HEK293 (cell line): ENCODE measurements around the gene TBC1D22A.

Source experiments
- CTCF ChIA-PET: fragments of 350-600 bp; formaldehyde crosslinking; extraction: SDS; loops from one replicate; lab custom pipeline; 2021; ENCODE audit warnings: antibody characterized with exemption; lab: Yijun Ruan, JAX
- POLR2A ChIA-PET: fragments of 300-600 bp; formaldehyde crosslinking; extraction: SDS; loops from one replicate; lab custom pipeline; 2020; ENCODE audit warnings: antibody characterized with exemption, inconsistent platforms; lab: Yijun Ruan, JAX
- H3K27ac ChIP-seq: fragments of 200-500 bp; sonication (Bioruptor generic); 2 replicates; pipeline ENCODE4 v1.5.1; 2014; ENCODE audit warnings: low read depth, low read length, control low read depth, inconsistent platforms; ENCODE audit errors: extremely low read depth
- H3K36me3 ChIP-seq, 2 experiments: fragments of 200-500 bp in 1 of 2; sonication (Bioruptor generic) in 1 of 2; 1 replicate in 1 of 2; 2 replicates in 1 of 2; pipeline ENCODE4 v1.5.1; 2014 to 2017; ENCODE audit warnings: inconsistent platforms in 2 of 2, low read length in 2 of 2; ENCODE audit not compliant: control insufficient read depth in 2 of 2, insufficient read depth in 1 of 2
- H3K4me1 ChIP-seq: fragments of 200-500 bp; sonication (Bioruptor generic); 2 replicates; pipeline ENCODE4 v1.5.1; 2014; ENCODE audit warnings: mild to moderate bottlenecking, low read length, inconsistent platforms; ENCODE audit not compliant: control insufficient read depth, insufficient read depth
- H3K4me3 ChIP-seq: 2 replicates; pipeline ENCODE4 v1.5.1; 2011; ENCODE audit warnings: low read depth, mild to moderate bottlenecking, control low read depth, low read length, moderate library complexity
- H3K9me3 ChIP-seq: fragments of 200-500 bp; sonication (Bioruptor generic); 2 replicates; pipeline ENCODE4 v1.5.1; 2014; ENCODE audit warnings: low read depth, low read length, inconsistent platforms; ENCODE audit not compliant: control insufficient read depth, insufficient read depth
- HOXD13 ChIP-seq: sonication (generic); formaldehyde crosslinking; IDR thresholded peaks from 2 replicates; pipeline ENCODE4 v1.8.0; 2022; ENCODE audit warnings: missing genetic modification reagents, borderline replicate concordance
- MYNN ChIP-seq: fragments of 450-650 bp; formaldehyde crosslinking; IDR thresholded peaks from 2 replicates; pipeline ENCODE4 v1.5.1; 2016; ENCODE audit warnings: missing biosample characterization, missing genetic modification characterization, borderline replicate concordance
- SP2 ChIP-seq: fragments of 450-650 bp; formaldehyde crosslinking; IDR thresholded peaks from 2 replicates; pipeline ENCODE4 v1.5.1; 2016; ENCODE audit warnings: missing biosample characterization, missing genetic modification characterization
- ZBTB8A ChIP-seq: fragments of 450-650 bp; formaldehyde crosslinking; IDR thresholded peaks from 2 replicates; pipeline ENCODE4 v1.5.1; 2016; ENCODE audit warnings: missing biosample characterization, missing genetic modification characterization
- ZIC2 ChIP-seq: fragments of 450-650 bp; formaldehyde crosslinking; IDR thresholded peaks from 2 replicates; pipeline ENCODE4 v1.5.1; 2016; ENCODE audit warnings: missing biosample characterization, missing genetic modification characterization
- ZNF221 ChIP-seq: fragments of 450-650 bp; formaldehyde crosslinking; IDR thresholded peaks from 2 replicates; pipeline ENCODE4 v1.5.1; 2017; ENCODE audit warnings: missing biosample characterization, missing genetic modification characterization, borderline replicate concordance
- ZNF521 ChIP-seq: fragments of 450-650 bp; formaldehyde crosslinking; IDR thresholded peaks from 2 replicates; pipeline ENCODE4 v1.5.1; 2017; ENCODE audit warnings: missing biosample characterization, mild to moderate bottlenecking, missing genetic modification characterization
- ZNF626 ChIP-seq: fragments of 450-650 bp; sonication (Bioruptor Pico); formaldehyde crosslinking; IDR thresholded peaks from 2 replicates; pipeline ENCODE4 v1.5.1; 2018; ENCODE audit warnings: missing biosample characterization, missing genetic modification characterization, inconsistent platforms
- ZNF664 ChIP-seq: fragments of 450-650 bp; formaldehyde crosslinking; IDR thresholded peaks from 2 replicates; pipeline ENCODE4 v1.5.1; 2016; ENCODE audit warnings: missing biosample characterization, missing genetic modification characterization
- TF ChIP-seq, protein P1 (sequence below): fragments of 450-650 bp; formaldehyde crosslinking; IDR thresholded peaks from 2 replicates; pipeline ENCODE4 v1.5.1; 2016; ENCODE audit warnings: missing biosample characterization, missing genetic modification characterization
- TF ChIP-seq, protein P2 (sequence below): fragments of 450-650 bp; formaldehyde crosslinking; IDR thresholded peaks from 2 replicates; pipeline ENCODE4 v1.5.1; 2016; ENCODE audit warnings: missing biosample characterization, missing genetic modification characterization
- TF ChIP-seq, protein P3 (sequence below): IDR thresholded peaks from 2 replicates; pipeline ENCODE4 v1.6.1; 2011; ENCODE audit warnings: mild to moderate bottlenecking, low read depth, low read length, borderline replicate concordance
- TF ChIP-seq, protein P4 (sequence below): fragments of 450-650 bp; formaldehyde crosslinking; IDR thresholded peaks from 2 replicates; pipeline ENCODE4 v1.5.1; 2016; ENCODE audit warnings: missing biosample characterization, missing genetic modification characterization
- TF ChIP-seq, protein P5 (sequence below): fragments of 450-650 bp; formaldehyde crosslinking; IDR thresholded peaks from 2 replicates; pipeline ENCODE4 v1.5.1; 2016; ENCODE audit warnings: missing biosample characterization, missing genetic modification characterization

TBC1D22A gene

DNA sequence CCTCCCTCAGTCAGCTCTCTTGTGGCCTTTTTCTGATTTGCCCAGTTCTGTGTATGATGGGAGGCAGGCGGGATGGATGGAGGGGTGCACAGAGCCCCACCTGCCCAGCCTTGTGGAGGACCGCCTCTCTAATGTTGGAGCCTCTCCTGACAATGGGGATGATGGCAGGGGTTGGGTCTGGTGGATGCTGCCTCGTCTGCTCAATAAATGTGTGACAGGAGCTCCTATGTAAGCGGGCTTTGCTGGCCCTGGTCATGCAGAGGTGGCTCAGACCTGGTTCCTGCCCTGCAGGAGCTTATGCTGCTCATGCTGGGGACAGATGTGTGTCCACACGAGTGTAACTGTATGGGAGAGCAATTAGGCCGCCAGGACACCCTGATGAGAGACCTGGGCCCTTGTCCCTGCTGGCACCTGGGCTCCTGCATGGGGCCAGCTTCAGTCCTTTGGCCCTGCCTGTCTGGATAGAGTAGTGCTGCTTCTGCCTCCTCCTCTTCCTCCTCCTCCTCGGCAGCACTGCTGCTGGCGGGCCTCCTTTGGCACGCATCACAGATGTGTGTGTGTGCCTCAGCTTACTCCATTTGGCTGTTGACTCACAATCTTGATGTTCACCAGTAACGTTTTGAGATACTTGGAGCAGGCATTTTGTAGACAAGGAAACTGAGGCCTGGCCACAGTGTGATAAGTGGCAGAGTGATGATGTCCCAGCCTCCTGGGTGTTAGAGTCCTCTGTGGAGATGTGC, 131.0 kb downstream of the TBC1D22A start (continued):
- TF ChIP-seq, protein P1, sequence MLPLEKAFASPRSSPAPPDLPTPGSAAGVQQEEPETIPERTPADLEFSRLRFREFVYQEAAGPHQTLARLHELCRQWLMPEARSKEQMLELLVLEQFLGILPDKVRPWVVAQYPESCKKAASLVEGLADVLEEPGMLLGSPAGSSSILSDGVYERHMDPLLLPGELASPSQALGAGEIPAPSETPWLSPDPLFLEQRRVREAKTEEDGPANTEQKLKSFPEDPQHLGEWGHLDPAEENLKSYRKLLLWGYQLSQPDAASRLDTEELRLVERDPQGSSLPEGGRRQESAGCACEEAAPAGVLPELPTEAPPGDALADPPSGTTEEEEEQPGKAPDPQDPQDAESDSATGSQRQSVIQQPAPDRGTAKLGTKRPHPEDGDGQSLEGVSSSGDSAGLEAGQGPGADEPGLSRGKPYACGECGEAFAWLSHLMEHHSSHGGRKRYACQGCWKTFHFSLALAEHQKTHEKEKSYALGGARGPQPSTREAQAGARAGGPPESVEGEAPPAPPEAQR (tag by site-specific recombination): no peak
- TF ChIP-seq, all 188 proteins: peak for 0

DNA sequence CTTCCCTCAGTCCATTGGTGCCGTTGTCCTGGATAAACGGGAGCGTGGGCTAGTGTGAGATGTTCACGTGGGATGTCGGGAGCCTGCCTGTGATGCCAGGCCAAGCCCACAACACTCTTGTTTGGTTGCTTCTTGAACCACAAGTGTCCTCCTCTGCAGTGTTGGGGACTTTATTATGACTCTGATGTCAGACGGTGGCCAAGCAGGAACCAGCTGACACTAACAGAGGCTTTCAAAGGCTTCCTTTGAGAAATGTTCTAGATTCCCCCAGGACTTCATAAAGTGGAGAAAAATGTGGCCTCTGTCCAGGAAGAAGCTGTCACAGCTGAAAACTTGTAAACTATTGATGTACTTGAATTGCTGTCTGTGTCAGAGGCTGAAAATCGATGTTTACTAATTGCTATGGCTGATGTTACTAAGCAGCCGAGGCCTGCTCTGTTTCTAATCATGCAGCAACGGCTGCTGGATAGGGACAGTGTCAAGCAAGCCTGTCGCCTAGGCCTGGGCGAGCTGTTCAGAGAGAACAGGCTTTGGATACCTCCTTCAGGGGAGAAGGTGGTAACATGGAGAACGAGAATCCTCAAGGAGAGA, 131.7 kb downstream of the TBC1D22A start:
- TF ChIP-seq ZNF521 (tag by site-specific recombination): no peak
- TF ChIP-seq, protein P2, sequence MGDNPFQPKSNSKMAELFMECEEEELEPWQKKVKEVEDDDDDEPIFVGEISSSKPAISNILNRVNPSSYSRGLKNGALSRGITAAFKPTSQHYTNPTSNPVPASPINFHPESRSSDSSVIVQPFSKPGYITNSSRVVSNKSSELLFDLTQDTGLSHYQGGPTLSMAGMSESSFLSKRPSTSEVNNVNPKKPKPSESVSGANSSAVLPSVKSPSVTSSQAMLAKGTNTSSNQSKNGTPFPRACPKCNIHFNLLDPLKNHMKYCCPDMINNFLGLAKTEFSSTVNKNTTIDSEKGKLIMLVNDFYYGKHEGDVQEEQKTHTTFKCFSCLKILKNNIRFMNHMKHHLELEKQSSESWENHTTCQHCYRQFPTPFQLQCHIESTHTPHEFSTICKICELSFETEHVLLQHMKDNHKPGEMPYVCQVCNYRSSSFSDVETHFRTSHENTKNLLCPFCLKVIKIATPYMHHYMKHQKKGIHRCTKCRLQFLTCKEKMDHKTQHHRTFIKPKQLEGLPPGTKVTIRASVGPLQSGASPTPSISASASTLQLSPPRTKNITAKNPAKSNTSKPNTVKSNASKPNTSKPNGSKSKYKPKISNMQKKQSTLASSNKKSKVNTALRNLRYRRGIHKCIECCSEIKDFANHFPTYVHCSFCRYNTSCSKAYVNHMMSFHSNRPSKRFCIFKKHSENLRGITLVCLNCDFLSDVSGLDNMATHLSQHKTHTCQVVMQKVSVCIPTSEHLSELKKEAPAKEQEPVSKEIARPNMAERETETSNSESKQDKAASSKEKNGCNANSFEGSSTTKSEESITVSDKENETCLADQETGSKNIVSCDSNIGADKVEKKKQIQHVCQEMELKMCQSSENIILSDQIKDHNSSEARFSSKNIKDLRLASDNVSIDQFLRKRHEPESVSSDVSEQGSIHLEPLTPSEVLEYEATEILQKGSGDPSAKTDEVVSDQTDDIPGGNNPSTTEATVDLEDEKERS (tag by site-specific recombination): no peak
- TF ChIP-seq, protein P3, sequence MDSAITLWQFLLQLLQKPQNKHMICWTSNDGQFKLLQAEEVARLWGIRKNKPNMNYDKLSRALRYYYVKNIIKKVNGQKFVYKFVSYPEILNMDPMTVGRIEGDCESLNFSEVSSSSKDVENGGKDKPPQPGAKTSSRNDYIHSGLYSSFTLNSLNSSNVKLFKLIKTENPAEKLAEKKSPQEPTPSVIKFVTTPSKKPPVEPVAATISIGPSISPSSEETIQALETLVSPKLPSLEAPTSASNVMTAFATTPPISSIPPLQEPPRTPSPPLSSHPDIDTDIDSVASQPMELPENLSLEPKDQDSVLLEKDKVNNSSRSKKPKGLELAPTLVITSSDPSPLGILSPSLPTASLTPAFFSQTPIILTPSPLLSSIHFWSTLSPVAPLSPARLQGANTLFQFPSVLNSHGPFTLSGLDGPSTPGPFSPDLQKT: no peak
- TF ChIP-seq, protein P4, sequence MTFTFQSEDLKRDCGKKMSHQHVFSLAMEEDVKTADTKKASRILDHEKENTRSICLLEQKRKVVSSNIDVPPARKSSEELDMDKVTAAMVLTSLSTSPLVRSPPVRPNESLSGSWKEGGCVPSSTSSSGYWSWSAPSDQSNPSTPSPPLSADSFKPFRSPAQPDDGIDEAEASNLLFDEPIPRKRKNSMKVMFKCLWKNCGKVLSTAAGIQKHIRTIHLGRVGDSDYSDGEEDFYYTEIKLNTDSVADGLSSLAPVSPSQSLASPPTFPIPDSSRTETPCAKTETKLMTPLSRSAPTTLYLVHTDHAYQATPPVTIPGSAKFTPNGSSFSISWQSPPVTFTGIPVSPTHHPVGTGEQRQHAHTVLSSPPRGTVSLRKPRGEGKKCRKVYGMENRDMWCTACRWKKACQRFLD: no peak
- no peak for TF ChIP-seq ZNF221
- TF ChIP-seq SP2 (tag by site-specific recombination): no peak
- H3K27ac ChIP-seq: no peak overlapping the region
- CTCF ChIA-PET: no interaction called here
- POLR2A ChIA-PET: no interaction called here
- H3K4me3 ChIP-seq: no peak overlapping the region
- no peaks in the 10 kb centered on the region for H3K9me3 ChIP-seq
- peaks cover 0 to 42% of the 10 kb centered on the region in 2 experiments; a peak in 2 of 3 replicates for H3K36me3 ChIP-seq
- no peaks in the 10 kb centered on the region for H3K4me1 ChIP-seq

DNA sequence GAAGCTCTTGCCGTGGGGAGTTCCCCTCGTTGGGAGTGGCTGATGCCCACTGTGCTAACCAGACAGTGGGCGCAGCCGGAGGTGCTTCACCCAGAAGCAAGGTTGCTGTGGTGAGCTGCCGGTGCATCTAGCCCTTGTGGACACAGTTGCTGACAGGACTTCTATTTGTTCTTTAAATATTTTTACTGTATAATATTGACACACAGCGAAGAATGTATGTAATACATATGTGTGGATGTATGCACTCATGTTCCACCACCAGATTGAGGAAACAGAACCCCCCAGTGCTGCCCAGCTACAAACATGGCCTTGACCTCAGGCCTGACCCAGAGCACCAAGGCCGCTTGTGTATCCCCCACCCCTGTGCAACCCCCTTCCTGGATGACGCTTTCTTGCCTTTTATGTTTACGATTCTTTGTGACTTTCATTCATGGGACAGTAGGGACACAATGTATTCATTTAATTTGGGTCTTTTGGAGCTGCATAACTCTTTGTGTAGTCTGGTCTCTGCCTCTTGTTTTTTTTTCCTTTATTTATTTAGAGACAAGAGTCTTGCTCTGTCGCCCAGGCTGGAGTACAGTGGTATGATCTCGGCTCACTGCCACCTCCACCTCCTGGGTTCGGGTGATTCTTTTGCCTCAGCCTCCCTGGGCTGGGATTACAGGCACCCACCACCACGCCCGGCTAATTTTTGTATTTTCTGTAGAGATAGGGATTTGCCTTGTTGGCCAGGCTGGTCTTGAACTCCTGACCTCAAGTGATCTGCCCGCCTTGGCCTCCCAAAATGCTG, 132.6 kb downstream of the TBC1D22A start:
- ChIA-PET CTCF (interaction anchor here (0.6 to 1.4 kb wide), 2 partner anchors 17 to 92 kb away, joined by 3 to 4 read pairs; no protein-coding TSS in a partner anchor), POLR2A (no interaction called here)
- Histone ChIP-seq H3K27ac (no peak overlapping the region), H3K4me1 (no peaks in the 10 kb centered on the region), H3K36me3 (peaks cover 0 to 42% of the 10 kb centered on the region in 2 experiments; a peak in 2 of 3 replicates), H3K4me3 (no peak overlapping the region), H3K9me3 (no peaks in the 10 kb centered on the region)
- TF ChIP-seq HOXD13 (CRISPR knock-in tag) (no peak), ZBTB8A (tag by site-specific recombination) (no peak), MYNN (tag by site-specific recombination) (no peak), ZNF664 (tag by site-specific recombination) (no peak), ZNF626 (tag by site-specific recombination) (no peak), ZIC2 (no peak)
- TF ChIP-seq, protein P5, sequence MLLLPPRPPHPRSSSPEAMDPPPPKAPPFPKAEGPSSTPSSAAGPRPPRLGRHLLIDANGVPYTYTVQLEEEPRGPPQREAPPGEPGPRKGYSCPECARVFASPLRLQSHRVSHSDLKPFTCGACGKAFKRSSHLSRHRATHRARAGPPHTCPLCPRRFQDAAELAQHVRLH (tag by site-specific recombination): no peak
